ENCODE measurements around the gene ACADL. TPM values are rescaled to one million over a fixed set of nuclear protein-coding genes. Genes with fewer than 3 reads are reported as not detected.

ACADL gene
- total and polyA plus RNA-seq, 2 of the 13 experiments (the other 11 are each of a cell fraction or from before 2014, with no cell fraction given), result not detected

DNA sequence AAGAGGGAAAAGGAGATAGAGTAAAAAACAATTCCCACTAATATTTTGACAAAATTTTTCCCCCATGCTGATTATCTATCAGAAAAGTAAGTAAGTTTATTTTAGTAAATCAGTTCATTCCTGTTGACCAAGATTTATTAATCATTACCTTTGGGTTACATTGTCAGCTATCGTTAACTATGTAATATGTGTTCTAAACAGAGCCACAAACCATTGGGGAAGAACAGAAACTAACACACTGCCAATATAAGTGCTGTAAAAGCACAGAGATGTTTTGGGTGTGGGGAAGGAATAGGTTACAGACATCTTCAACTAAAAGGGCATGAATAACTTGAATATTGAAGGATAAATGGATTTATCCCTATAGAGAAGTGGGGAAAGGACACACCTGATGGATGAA lies 42.5 kb upstream of the ACADL start (continued):
- TF ChIP-seq ATM (IDR thresholded peaks at IDR 0.05; ENCODE audit: borderline replicate concordance), result no peak
- no peak for TF ChIP-seq ZNF350 (CRISPR knock-in tag; IDR thresholded peaks at IDR 0.05; ENCODE audit: borderline replicate concordance, low read depth)
- TF ChIP-seq CENPX (CRISPR knock-in tag; IDR thresholded peaks at IDR 0.05), result no peak
- TF ChIP-seq ZNF292 (CRISPR knock-in tag; IDR thresholded peaks at IDR 0.05; ENCODE audit: borderline replicate concordance, low read depth), result no peak
- TF ChIP-seq RARA (CRISPR knock-in tag; IDR thresholded peaks at IDR 0.05), result no peak
- TF ChIP-seq PRPF4 (IDR thresholded peaks at IDR 0.05; ENCODE audit: low read depth, low read length, poor library complexity, severe bottlenecking), result no peak
- no peak for TF ChIP-seq ZC3H13 (CRISPR knock-in tag; IDR thresholded peaks at IDR 0.05)

DNA sequence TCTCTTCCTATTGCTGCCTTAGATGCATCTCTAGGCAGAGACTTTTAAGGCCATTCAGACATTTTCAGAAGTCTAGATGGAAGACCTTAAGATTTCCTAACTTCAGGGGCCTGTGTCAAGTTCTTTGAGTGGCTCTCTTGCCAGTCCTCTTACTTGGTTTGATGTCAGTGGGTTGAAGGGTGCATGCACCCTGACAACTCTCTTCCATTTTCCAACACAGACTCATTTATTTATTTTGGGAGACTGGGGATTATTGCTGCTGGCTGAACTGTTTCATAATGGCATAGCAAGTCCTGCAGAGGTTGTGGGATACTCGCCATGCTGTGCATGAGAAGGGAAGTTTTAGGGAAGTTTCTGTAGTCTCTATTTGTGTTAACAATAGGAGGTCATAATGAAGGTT lies 39.0 kb upstream of the ACADL start:
- H3K4me2 ChIP-seq (ENCODE audit: low read depth, low read length), result no peak overlapping the region
- 5% methylated on average over 1 of the region's 1 CpG for WGBS (ENCODE audit: low lambda C conversion rate)
- intact Hi-C loops (cut with micrococcal nuclease; ENCODE audit: unreplicated experiment), result no loop called here
- H2AFZ ChIP-seq (ENCODE audit: low read length), result no peak overlapping the region
- ATAC-seq, result no peak
- BruUV-seq (replicated peaks), result no TSS peak
- no peak for DNase-seq (ENCODE audit: low spot score)
- ChIA-PET POLR2A (no interaction called here), CTCF (ENCODE audit: low intra/inter-chr PET ratio, low total read pairs) (no interaction called here)
- H4K20me1 ChIP-seq (ENCODE audit: insufficient read depth, low read length), result no peaks in the 10 kb centered on the region
- no peaks in the 10 kb centered on the region for H3K79me2 ChIP-seq (ENCODE audit: insufficient read depth, low read length)
- no peaks in the 10 kb centered on the region for H3K9me3 ChIP-seq (ENCODE audit: low read length)
- H3K4me1 ChIP-seq (ENCODE audit: insufficient read depth, low read length), result no peaks in the 10 kb centered on the region
- H3K4me3 ChIP-seq (replicated peaks in 1 of 3; ENCODE audit: insufficient read depth in 1 of 3, low read depth in 2 of 3, low read length in 3 of 3), result no peak overlapping the region
- H3K36me3 ChIP-seq (replicated peaks in 1 of 2; ENCODE audit: control insufficient read depth in 1 of 2, insufficient read depth in 2 of 2, low read length in 2 of 2), result no peaks in the 10 kb centered on the region
- no peak for TF ChIP-seq SSRP1 (CRISPR knock-in tag; IDR thresholded peaks at IDR 0.05)
- TF ChIP-seq ZNF740 (CRISPR knock-in tag; IDR thresholded peaks at IDR 0.05), result no peak
- TF ChIP-seq IRF2 (CRISPR knock-in tag; IDR thresholded peaks at IDR 0.05), result no peak
- no peaks in the 10 kb centered on the region for H3K27me3 ChIP-seq (ENCODE audit: control insufficient read depth in 1 of 2, insufficient read depth in 2 of 2, low read length in 2 of 2)
- H3K9ac ChIP-seq (ENCODE audit: insufficient read depth, low read depth, low read length), result no peak overlapping the region
- H3K27ac ChIP-seq (ENCODE audit: extremely low read length, insufficient read depth, low read length), result no peak overlapping the region
- no peak for FAIRE-seq
- in situ Hi-C loops (cut with HindIII; ENCODE audit: extremely low pct_ligation_motif_present, low pct_unique_long_range_greater_than_20kb), result no loop called here

All from HepG2 (cell line).